Renal cortex interstitium (tissue), 15 donors: Measurements from ENCODE around the gene EFCAB7. TPM values are rescaled to one million over a fixed set of nuclear protein-coding genes. Genes with fewer than 3 reads are reported as not detected.
A peak's percentile ranks its signal among the peaks of the same experiment; 100 is the strongest.

Source experiments
- DNase-seq, 11 donors: peaks; one replicate each; pipeline ENCODE4 v3.0.0-alpha.2; 2013; ENCODE audit warnings: low read depth in 9 of 11, low spot score in 4 of 11; ENCODE audit errors: extremely low read depth in 1 of 11
- long read RNA-seq, 16 experiments: transcript quantifications; one replicate each; lab custom pipeline, GENCODE V29; 2026
- polyA plus RNA-seq, 3 donors: library from polyadenylated mRNA; unstranded; fragments of 120-200 nt; gene quantifications; one replicate each; pipeline ENCODE4 v1.2.1, GENCODE V29; 2013; ENCODE audit not compliant: insufficient read length in 3 of 3

The EFCAB7 gene, protein sequence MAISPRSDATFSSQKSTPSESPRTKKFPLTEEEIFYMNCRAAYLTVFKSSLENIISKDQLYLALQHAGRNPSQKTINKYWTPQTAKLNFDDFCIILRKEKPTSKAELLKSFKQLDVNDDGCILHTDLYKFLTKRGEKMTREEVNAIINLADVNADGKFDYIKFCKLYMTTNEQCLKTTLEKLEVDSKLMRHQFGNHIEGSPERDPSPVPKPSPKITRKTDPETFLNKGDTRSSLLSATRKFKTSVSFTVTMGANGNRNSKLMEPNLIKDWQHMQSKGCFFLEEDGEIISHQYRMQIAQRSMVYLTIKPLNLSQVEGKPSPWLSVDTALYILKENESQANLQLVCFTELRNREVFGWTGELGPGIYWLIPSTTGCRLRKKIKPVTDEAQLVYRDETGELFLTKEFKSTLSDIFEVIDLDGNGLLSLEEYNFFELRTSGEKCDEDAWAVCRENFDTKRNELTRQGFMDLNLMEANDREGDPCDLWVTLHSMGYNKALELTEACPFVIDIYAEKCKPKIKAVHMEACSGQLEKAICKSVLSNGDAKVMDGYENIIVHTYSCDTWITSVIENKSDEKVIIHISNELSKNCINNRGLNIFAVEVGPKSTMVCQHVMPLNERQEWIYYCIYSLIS
- 10 to 100 TPM; 18.1 to 25.8 (median 23.8) TPM for polyA plus RNA-seq
- long read RNA-seq, donor 1, partial matches to known transcripts = 0 of 1 reads
- long read RNA-seq, donor 1, other reads (novel, unspliced or antisense) = 0 of 1 reads
- long read RNA-seq, donor 2, partial matches to known transcripts = 0 of 3 reads
- long read RNA-seq, donor 2, other reads (novel, unspliced or antisense) = 0 of 3 reads
- long read RNA-seq, donor 3, partial matches to known transcripts = 0 of 2 reads
- long read RNA-seq, donor 3, other reads (novel, unspliced or antisense) = 0 of 2 reads
- long read RNA-seq, donor 4, partial matches to known transcripts = 0 of 4 reads
- long read RNA-seq, donor 4, other reads (novel, unspliced or antisense) = 0 of 4 reads
- long read RNA-seq, donor 5 = 0 reads
- long read RNA-seq, donor 6 = 0 reads
- long read RNA-seq, donor 7, partial matches to known transcripts = 0 of 2 reads
- long read RNA-seq, donor 7, other reads (novel, unspliced or antisense) = 0 of 2 reads
- long read RNA-seq, donor 8, partial matches to known transcripts = 0 of 2 reads
- long read RNA-seq, donor 8, other reads (novel, unspliced or antisense) = 0 of 2 reads
- long read RNA-seq, donor 9 = 0 reads
- long read RNA-seq, donor 10, partial matches to known transcripts = 0 of 1 reads
- long read RNA-seq, donor 10, other reads (novel, unspliced or antisense) = 0 of 1 reads
- long read RNA-seq, donor 11, partial matches to known transcripts = 0 of 2 reads
- long read RNA-seq, donor 11, other reads (novel, unspliced or antisense) = 0 of 2 reads
- long read RNA-seq, donor 12, partial matches to known transcripts = 0 of 1 reads
- long read RNA-seq, donor 12, other reads (novel, unspliced or antisense) = 0 of 1 reads
- long read RNA-seq, donor 13, partial matches to known transcripts = 0 of 3 reads
- long read RNA-seq, donor 13, other reads (novel, unspliced or antisense) = 0 of 3 reads
- long read RNA-seq, donor 14, partial matches to known transcripts = 0 of 2 reads
- long read RNA-seq, donor 14, other reads (novel, unspliced or antisense) = 0 of 2 reads
- long read RNA-seq, donor 15, partial matches to known transcripts = 0 of 1 reads
- long read RNA-seq, donor 15, other reads (novel, unspliced or antisense) = 0 of 1 reads
- long read RNA-seq, donor 16, transcript EFCAB7-201 (14 exons, 2,313 nt) = major isoform, 5 of 5 reads
- long read RNA-seq, donor 16, partial matches to known transcripts = 0 of 5 reads
- long read RNA-seq, donor 16, other reads (novel, unspliced or antisense) = 0 of 5 reads

DNA sequence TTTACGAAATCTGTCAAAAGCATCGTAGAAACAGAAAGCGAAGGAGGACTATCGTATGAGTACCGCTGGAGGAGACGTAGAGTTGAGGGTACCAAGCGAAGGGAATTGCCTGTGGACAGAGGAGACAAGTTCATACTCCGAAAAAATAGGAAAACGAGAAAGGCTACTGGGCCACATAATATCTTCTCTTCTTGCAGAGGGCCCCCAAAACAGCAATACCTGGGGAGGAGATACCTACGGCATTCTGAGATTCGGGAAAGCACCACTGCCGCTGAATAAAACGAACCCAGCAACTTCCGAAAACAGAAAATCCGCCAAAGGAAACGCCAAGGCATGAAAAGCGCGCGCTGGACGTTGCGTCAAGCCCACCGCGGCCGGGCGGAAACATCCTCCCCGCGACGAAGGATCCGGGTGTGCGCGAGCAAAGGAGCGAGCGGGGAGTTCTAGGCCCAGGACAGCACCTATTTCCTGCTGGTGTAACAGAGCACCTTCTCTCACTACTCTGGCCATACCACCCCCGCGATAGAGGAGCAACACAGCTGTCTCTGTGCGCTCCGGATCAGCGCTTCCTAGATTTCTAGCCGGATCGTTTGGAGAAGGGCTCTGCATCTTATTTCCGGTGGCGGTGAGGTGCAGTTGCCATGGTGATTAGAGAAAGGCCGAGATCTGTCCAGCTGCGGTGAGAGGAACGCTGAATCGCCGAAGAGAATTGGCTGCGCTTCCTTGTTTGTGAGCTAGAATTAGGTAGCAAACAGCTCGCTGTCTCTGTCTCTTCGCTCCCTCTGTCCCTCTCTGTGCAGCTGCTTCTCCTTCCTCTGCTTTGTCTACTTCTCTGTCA, at the start of gene EFCAB7, which contains the start of gene ITGB3BP:
EFCAB7 (plus strand) TSS at position 635 of the 838 bp plus-strand sequence. CDS start 2,048 bp downstream, outside the sequence.
ITGB3BP (minus strand) TSS at position 335 of the 838 bp plus-strand sequence; CDS start at position 243, 92 bp downstream.
- DNase-seq = peak; percentile 77 to 91 (median 86)

DNA sequence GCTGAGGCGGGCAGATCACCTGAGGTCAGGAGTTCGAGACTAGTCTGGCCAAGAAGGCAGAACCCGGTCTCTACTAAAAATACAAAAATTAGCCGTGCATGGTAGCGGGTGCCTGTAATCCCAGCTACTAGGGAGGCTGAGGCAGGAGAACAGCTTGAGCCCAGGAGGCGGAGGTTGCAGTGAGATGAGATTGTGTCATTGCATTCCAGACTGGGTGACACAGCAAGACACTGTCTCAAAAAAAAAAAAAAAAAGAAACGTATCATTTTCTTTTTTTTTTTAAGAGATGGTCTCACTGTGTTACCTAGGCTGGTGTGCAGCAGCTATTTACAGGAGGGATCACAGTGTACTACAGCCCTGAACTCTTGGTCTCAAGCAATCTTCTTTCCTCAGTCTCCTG, 47.6 kb upstream of the EFCAB7 start:
- no peak for DNase-seq

DNA sequence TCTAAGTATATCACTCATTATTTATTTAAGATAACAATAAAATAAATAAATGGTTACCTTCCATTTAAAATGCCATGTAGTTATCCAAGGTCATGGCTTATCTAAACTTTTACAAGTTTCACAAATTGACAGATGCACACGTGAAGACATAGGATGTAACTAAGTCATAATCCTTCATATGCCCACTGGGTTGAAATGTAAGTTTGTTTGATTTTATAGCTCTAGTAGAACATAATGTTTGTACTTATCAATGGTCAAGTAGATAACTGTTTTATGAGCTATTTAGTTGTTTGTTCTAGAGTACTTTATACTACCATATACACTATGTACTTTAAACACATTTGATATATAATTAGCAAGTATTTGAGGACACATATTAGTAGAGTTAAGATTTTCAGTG, 43.3 kb upstream of the EFCAB7 start:
- no peak for DNase-seq

DNA sequence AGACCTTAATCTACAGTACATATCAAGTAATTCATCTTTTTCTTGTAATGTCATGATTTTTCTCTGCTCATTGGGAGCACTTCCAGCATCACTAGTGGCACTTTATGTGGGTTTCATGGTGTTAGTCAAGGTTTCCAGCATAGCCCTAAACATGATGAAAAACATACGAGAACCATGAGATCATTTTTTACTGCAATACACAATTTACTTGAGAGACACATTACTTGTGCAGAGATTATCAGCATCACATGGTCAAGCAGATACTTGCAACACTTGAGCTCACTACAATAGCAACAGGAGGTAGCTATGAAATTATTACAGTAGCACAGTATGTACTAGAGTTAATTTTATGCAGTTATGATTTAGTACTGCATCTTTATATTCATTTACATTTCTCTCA, 36.7 kb upstream of the EFCAB7 start:
- DNase-seq = no peak

DNA sequence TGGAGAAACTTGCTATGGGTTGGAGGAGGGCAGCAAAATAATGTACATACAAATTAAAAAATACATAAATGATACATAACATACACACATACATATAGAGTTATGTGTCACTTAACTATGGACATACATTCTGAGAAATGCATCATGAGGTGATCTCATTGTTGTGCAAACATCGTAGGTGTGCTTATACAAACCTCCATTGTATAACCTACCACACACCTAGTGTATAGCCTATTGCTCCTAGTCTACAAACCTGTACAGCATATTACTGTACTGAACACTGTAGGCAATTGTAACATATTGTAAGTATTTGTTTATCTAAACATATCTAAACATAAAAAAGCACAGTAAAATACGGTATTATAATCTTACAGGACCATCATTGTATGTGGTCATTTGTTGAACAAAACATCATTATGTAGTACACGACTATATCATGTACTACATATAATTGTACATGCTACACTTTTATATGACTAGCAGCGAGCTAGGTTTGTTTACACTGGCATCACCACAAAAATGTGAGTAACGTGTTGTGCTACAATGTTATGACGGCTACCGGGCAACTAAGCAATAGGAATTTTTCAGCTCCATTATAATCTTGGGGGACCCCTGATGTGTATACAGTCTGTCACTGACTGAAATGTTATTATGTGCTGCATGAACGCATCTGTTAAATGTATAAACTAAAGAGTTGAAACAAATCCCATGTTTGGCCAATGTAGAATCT, 35.8 kb upstream of the EFCAB7 start:
- DNase-seq = no peak

DNA sequence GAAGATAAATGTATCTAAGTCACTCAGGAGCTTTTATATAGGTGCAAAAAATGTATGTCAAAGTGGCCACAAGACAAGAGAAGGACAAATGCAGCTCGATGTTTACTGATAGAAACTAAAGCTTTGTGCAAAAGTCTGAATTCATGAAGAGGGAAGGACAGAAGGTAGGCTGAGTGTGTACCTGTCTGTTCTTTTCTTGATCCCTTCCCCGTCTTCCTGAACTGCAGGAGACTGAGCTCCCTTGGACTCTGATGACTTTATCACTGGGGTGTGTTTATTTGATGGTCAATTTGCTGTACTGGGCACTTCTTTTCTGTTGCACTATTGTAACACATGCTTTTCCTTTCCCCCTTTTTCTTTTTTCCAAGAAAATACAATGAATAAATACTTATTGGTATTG, 25.7 kb upstream of the EFCAB7 start:
- DNase-seq = no peak

DNA sequence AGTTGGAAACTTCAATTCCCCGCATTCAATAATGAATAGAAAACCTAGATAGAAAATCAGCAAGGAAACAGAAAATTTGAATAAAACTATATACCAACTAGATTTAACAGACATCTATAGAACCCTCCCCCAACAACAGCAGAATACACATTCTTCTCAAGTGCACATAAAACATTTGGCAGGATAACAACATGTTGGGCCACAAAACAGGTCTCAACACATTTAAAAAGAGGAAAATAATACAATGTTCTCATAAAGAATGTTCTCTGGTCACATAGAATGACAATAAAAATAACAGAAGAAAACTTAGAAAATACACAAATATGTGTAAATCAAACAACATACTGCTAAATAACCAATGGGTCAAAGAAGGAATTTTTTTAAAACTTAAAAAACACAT, 25.2 kb upstream of the EFCAB7 start:
- no peak for DNase-seq

DNA sequence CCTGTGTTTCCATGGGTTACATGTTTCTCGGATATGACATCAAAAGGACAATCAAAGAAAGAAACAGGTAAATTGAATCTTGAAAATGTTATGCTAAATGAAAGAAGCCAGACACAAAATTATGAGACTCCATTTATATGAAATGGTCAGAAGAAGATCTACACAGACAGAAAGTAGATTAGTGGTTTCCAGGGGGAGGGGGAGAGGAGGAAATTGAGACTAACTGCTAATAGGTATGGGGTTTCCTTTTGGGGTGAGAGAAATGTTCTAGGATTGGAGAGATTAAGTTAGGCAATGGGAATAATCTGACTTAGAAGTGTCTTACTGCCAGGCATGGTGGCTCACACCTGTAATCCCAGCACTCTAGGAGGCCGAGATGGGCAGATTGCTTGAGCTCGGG, 22.1 kb upstream of the EFCAB7 start:
- no peak for DNase-seq

DNA sequence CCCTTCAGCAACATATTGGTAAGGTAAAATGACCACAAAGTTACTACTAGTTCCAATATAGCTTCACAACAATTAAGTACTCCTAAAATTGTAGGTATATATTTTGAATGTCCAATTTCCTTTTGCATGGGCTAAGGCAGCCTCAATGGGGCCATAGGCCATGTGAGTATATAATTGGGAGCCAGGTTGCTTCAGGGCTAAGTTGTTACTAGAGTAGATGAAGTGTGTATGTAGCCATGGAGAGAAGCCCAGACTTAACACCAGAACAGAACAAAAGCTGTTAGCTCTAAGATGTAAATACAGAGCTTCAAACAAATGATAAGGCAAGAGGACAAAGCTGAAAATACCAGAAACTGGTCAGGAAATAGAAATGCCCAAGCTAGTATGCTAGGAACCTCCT, 16.5 kb upstream of the EFCAB7 start:
- no peak for DNase-seq

DNA sequence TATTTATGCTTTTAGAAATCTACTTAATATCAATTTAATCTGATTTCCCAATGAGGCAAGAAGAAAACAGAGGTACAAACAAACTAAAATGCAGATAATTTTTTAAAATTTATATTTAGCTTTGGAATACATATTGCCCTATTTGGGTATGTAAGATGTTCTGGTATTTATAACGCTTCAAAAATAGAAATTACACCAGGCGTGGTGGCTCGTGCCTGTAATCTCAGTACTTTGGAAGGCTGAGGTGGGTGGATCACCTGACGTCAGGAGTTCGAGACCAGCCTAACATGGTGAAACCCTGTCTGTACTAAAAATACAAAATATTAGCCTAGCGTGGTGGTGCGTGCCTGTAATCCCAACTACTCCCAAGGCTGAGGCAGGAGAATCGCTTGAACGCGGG, 13.6 kb upstream of the EFCAB7 start:
- DNase-seq = no peak

DNA sequence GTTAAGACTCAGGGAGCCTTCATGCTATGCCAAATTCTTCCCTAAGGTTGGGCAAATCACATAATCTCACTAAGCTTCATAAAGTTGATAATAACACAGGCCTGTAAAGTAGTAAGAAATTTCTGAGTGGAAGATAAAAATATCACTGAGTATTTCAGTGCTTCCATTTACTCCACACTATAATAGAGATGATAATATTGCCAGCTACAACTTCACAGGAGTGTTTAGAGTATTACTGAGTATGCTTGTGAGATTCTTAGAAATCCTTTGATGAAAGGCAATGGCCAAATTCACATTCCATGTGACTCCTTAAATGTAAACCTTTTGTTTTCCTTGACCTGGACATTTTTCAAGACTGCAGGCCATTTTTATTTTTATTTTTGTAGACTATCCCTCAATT, 10.7 kb upstream of the EFCAB7 start:
- DNase-seq = no peak

DNA sequence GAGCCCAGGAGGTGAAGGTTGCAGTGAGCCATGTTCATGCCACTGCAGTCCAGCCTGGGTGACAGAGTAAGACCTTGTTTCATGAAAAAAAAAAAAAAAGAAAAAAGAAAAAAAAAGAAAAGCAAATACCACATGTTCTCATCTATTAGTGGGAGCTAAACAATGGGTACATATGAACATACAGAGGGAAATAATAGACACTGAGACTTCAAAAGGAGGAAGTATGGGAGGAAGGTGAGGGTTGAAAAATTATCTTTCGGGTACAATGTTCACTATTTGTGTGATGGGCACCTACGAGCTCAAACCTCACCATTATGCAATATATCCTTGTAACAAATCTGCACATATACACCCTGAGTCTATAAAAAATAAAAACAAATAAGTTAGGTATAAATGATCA, 6.7 kb upstream of the EFCAB7 start:
- no peak for DNase-seq

DNA sequence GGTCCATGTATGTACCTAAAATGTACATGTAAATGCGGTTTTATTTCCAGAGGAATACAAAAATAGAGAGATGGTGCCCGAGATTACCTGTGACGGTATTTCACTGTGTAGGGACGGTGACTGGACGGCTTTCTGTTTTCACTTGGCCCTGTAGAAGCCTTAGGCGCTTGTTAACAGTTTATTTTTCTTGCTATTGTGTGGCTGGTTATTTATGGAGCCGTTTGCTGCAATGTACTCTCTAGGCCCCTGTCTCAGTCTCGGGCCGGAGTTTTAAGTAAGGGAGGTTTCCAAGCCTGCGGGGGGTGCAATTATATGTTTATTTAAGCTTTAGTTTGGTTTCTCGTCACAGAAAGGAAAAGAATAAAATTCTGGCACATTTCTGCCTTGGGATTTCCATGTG, 413 bp downstream of the EFCAB7 start:
- peak in 3 of 11 donors; percentile 9 to 28 (median 20) for DNase-seq

DNA sequence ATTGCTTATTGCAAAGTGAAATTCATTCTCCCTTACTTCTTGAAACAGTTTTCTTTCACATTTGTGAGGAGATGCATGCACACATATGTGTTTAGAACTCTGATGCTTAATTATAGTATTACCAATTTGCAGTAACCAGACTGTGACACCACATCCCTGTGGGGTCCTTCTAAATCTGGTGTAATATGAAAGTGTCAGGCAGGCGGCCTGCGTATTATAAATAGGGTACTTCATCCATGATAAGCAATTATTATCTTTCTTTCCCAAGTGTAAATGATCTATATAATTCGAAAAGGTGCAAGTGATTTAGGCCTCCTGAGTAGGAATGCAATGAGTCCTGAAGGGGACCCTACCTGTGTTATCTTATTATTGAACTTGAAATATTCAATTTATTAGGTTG, 876 bp downstream of the EFCAB7 start:
- DNase-seq = no peak

DNA sequence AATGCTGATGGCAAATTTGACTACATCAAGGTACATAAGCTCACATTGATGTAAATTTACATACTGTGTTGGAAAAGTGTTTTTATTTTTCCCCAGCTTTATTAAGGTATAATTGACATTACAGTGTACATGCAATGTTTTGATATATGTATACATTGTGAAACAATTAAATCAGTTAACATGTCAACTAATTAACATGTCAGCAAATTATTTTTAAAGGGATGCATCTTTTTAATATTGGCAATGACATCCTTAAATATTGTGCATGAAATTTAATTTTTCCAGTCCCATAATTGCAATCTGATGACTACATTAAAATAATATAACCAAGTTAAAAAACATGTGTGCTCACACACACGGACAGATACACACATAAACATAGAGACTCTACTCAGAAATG, 9.4 kb downstream of the EFCAB7 start:
- DNase-seq = no peak

DNA sequence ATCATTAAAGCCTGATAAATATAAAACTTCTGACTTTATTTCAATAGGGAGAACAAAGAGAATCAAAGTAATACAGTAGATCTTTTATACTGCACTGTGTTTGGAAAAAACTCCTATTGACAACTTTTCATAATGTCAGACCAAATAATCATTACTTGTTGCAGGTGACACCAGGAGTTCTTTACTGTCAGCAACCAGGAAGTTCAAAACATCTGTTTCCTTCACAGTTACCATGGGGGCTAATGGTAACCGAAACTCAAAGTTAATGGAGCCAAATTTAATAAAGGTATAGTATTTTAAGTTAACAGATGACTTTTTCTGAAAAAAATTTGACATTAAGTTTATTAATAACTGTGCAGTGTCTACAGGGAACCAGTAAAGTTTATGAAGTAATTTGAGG, 10.6 kb downstream of the EFCAB7 start:
- no peak for DNase-seq

DNA sequence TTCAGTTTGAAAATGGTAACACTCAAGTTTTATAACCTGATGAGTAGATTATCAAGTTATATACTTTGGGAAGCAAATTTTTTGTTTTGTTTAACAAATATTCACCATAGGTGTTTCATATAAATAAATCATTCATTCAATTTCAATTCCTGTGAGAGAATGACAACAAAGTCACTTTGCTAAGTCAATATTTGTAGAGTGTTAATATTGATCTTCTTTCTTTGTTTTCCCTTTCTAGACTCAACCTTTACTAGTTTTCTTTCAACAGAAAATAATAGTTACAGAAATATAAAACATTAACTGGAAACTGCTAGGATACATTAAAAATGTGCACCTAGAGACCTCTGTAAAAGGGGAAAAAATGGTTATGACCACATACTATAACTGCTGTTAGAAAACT, 11.1 kb downstream of the EFCAB7 start:
- DNase-seq = no peak
